Spleen (tissue), 7 donors: ENCODE data around the gene SLN.

ENCODE experiments used
- POLR2A ChIP-seq, 3 donors: fragments of 450-650 bp; IDR thresholded peaks; one replicate each; pipeline ENCODE4 v1.5.1; 2017; ENCODE audit warnings: antibody characterized with exemption in 3 of 3, mild to moderate bottlenecking in 1 of 3
- POLR2AphosphoS5 ChIP-seq, 3 donors: sonication (generic); formaldehyde crosslinking; IDR thresholded peaks; one replicate each; pipeline ENCODE4 v1.5.1; 2017; ENCODE audit warnings: antibody characterized with exemption in 3 of 3
- TF ChIP-seq, protein P1 (sequence below), 11 experiments: fragments of 200-600 bp in 7 of 11; fragments of 450-650 bp in 4 of 11; sonication (generic) in 4 of 11; IDR thresholded peaks in 8 of 11; conservative IDR thresholded peaks in 3 of 11; 1 replicate in 7 of 11; 2 replicates in 4 of 11; pipeline versions ENCODE4 v1.4.0 to v1.8.0; 2016 to 2021; ENCODE audit warnings: antibody characterized with exemption in 11 of 11, inconsistent platforms in 4 of 11, mild to moderate bottlenecking in 1 of 11
- donor health status: DM: no; HTN: no; CAD: no; lungs with moderate emphysema.
- donor health status: DM: no; HTN: no; CAD: no.
- donor health status: DM: no; HTN: no; CAD: no.

DNA sequence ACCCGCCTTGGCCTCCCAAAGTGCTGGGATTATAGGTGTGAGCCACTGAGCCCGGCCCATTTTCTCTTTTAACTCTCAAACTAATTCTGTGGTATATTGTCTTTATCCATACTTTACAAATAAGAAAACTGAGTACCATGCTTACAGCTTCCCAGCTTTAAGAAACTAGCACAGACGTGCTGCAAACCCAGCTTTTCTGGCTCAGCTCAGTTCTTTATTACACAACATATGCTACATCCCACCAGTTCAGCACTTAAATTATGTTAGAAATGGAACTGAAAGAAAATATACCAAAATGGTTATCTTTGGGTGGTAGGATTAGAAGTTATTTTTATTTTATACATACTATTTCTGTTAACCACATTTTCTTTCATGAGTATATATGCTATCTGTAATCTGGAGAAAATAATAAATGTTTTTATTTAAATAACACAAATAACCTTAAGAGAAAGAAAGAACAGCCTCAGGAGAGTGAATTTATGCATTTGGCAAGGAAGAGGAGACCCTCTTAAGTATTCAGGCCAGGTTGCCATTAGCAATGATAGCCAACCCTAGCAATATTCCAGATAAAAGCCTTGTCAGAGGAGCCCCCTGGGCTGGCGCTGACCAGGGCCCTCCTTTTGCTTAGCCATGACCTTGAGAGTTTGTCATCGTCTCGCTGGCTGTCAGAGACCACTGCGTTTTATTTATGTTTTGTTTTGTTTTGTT, 33.8 kb downstream of the SLN start:
- no peak for TF ChIP-seq POLR2A (IDR thresholded peaks at IDR 0.05)
- TF ChIP-seq, protein P1, sequence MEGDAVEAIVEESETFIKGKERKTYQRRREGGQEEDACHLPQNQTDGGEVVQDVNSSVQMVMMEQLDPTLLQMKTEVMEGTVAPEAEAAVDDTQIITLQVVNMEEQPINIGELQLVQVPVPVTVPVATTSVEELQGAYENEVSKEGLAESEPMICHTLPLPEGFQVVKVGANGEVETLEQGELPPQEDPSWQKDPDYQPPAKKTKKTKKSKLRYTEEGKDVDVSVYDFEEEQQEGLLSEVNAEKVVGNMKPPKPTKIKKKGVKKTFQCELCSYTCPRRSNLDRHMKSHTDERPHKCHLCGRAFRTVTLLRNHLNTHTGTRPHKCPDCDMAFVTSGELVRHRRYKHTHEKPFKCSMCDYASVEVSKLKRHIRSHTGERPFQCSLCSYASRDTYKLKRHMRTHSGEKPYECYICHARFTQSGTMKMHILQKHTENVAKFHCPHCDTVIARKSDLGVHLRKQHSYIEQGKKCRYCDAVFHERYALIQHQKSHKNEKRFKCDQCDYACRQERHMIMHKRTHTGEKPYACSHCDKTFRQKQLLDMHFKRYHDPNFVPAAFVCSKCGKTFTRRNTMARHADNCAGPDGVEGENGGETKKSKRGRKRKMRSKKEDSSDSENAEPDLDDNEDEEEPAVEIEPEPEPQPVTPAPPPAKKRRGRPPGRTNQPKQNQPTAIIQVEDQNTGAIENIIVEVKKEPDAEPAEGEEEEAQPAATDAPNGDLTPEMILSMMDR (IDR thresholded peaks at IDR 0.05 in 8 of 11, conservative IDR thresholded peaks at IDR 0.05 in 3 of 11), result no peak
- no peak for TF ChIP-seq POLR2AphosphoS5 (IDR thresholded peaks at IDR 0.05)
